Measurements from ENCODE around the gene ARHGEF19. TPM values are rescaled to one million over a fixed set of nuclear protein-coding genes. Genes with fewer than 3 reads are reported as not detected.
"Not testable (repeated sequence)": the region's sequence is repeated elsewhere in the genome, so short reads cannot be mapped to it uniquely, and the experiment has no call there.

Gene ARHGEF19
- total RNA-seq, 1 donor = 6.5 TPM

DNA sequence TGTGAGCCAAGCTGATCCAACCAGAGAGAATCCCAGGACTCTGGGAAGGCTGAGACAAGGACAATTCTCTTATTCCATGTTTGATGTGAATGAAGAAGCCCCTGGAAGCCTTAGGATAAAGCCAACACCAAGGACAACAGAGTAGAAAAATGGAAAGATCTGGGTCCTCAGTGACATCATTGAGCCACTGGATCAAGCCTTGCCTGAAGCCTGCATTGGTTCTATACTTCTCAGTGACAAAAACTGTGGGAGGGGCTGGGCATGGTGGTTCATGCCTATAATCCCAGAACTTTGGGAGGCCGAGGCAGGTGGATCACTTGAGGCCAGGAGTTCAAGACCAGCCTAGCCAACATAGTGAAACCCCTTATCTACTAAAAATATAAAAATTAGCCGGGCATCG lies 15.6 kb downstream of the ARHGEF19 start:
- H3K4me2 ChIP-seq (ENCODE audit: insufficient read depth, low read length) = no peak overlapping the region

DNA sequence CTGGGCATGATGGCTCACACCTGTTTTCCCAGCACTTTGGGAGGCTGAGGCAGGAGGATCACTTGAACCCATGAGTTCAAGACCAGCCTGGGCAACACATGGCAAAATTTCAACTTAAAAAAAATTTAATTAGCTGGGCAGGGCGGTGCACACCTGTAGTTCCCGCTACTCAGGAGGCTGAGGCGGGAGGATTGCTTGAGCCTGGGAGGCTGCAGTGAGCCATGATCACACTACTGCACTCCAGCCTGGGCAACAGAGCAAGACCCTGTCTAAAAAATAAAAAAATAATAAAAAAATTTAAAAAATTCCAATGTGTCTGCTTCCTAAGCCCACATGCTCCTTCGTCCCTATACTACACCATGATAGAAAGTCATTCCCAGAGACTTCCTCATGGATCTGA lies 16.3 kb downstream of the ARHGEF19 start:
- not testable (repeated sequence) for H4K20me1 ChIP-seq (ENCODE audit: insufficient read depth, low read length); H3K27ac ChIP-seq (ENCODE audit: low read depth, low read length); DNase-seq (ENCODE audit: insufficient read length, low spot score, missing footprints); H3K4me2 ChIP-seq (ENCODE audit: insufficient read depth, low read length); H3K79me2 ChIP-seq (ENCODE audit: insufficient read depth, low read length); H3K36me3 ChIP-seq (ENCODE audit: insufficient read depth, low read length); H3K4me3 ChIP-seq (ENCODE audit: insufficient read depth, low read length); H3K4me1 ChIP-seq (ENCODE audit: insufficient read depth, low read length); H3K9me3 ChIP-seq (ENCODE audit: low read depth, low read length); H2AFZ ChIP-seq (ENCODE audit: low read length); H3K27me3 ChIP-seq (ENCODE audit: insufficient read depth, low read length)

More for the DNA sequence above, 15.6 kb downstream of the ARHGEF19 start:
- no peaks in the 10 kb centered on the region for H3K9me3 ChIP-seq (ENCODE audit: low read depth, low read length)
- no peak overlapping the region for H2AFZ ChIP-seq (ENCODE audit: low read length)
- H3K36me3 ChIP-seq (ENCODE audit: insufficient read depth, low read length) = no peaks in the 10 kb centered on the region
- H3K27ac ChIP-seq (ENCODE audit: low read depth, low read length) = no peak overlapping the region
- TF ChIP-seq, protein P1, sequence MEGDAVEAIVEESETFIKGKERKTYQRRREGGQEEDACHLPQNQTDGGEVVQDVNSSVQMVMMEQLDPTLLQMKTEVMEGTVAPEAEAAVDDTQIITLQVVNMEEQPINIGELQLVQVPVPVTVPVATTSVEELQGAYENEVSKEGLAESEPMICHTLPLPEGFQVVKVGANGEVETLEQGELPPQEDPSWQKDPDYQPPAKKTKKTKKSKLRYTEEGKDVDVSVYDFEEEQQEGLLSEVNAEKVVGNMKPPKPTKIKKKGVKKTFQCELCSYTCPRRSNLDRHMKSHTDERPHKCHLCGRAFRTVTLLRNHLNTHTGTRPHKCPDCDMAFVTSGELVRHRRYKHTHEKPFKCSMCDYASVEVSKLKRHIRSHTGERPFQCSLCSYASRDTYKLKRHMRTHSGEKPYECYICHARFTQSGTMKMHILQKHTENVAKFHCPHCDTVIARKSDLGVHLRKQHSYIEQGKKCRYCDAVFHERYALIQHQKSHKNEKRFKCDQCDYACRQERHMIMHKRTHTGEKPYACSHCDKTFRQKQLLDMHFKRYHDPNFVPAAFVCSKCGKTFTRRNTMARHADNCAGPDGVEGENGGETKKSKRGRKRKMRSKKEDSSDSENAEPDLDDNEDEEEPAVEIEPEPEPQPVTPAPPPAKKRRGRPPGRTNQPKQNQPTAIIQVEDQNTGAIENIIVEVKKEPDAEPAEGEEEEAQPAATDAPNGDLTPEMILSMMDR (IDR thresholded peaks at IDR 0.05; ENCODE audit: extremely low read depth, low read depth, low read length) = no peak
- H3K27me3 ChIP-seq (ENCODE audit: insufficient read depth, low read length) = no peaks in the 10 kb centered on the region
- H3K4me1 ChIP-seq (ENCODE audit: insufficient read depth, low read length) = no peaks in the 10 kb centered on the region
- H4K20me1 ChIP-seq (ENCODE audit: insufficient read depth, low read length) = no peaks in the 10 kb centered on the region
- DNase-seq (ENCODE audit: insufficient read length, low spot score, missing footprints) = peak; percentile 21
- no peaks in the 10 kb centered on the region for H3K79me2 ChIP-seq (ENCODE audit: insufficient read depth, low read length)
- no peak overlapping the region for H3K4me3 ChIP-seq (ENCODE audit: insufficient read depth, low read length)

DNA sequence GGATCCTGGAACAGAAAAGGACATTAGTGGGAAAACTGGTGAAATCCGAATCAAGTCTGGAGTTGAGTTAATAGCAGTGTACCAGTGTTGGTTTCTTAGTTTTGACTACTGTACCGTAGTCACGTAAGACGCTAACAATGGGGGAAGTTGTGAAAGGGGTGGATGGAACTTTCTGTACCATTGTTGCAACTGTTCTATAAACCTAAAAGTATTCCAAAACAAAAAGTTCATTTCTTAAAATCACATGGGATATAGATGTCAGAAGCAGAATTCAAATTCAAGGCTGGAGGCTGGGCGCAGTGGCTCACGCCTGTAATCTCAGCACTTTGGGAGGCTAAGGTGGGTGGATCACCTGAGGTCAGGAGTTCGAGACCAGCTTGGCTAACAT lies 16.9 kb downstream of the ARHGEF19 start:
- H2AFZ ChIP-seq (ENCODE audit: low read length) = no peak overlapping the region
- H3K27ac ChIP-seq (ENCODE audit: low read depth, low read length) = peak overlapping the region; percentile 1
- peak overlapping the region; percentile 59 for H3K4me2 ChIP-seq (ENCODE audit: insufficient read depth, low read length)
- no peak for DNase-seq (ENCODE audit: insufficient read length, low spot score, missing footprints)
- no peaks in the 10 kb centered on the region for H3K9me3 ChIP-seq (ENCODE audit: low read depth, low read length)
- no peaks in the 10 kb centered on the region for H3K27me3 ChIP-seq (ENCODE audit: insufficient read depth, low read length)
- no peaks in the 10 kb centered on the region for H3K79me2 ChIP-seq (ENCODE audit: insufficient read depth, low read length)
- no peaks in the 10 kb centered on the region for H3K36me3 ChIP-seq (ENCODE audit: insufficient read depth, low read length)
- H3K4me1 ChIP-seq (ENCODE audit: insufficient read depth, low read length) = no peaks in the 10 kb centered on the region
- H4K20me1 ChIP-seq (ENCODE audit: insufficient read depth, low read length) = no peaks in the 10 kb centered on the region
- H3K4me3 ChIP-seq (ENCODE audit: insufficient read depth, low read length) = peak overlapping the region; percentile 20
- TF ChIP-seq, protein P1 (IDR thresholded peaks at IDR 0.05; ENCODE audit: extremely low read depth, low read depth, low read length) = no peak

DNA sequence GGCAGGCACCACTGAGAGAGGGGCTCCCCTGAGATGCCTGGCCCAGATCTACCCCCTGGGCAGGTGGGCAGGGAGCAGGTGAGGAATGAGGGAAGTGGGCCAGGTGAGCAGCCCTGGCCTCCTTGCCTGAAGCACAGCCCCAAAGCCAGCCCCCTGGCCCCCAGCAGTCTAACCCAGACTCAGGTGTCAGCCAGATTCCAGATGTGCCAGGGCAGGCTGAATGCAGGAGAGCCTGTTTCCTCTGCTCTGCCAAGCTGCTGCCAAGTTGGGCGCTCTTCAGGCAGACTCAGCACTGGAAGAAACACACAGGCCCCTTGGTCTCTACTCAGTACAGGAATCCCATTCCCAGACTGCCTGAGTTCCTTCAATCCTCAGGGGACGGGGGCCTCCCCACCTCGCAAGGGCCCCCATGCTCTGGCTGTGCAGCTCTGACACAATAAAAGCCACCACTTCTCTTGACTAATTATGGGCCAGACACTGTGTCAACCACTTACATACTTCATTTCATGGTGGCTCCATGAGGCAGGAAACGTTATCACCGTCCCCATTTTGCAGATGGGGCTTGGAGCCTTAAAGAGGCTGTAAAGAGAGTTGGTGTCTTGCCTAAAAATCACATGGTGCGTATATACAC lies 20.4 kb downstream of the ARHGEF19 start:
- H3K4me2 ChIP-seq (ENCODE audit: insufficient read depth, low read length) = no peak overlapping the region
- peaks cover 11% of the 10 kb centered on the region for H3K4me1 ChIP-seq (ENCODE audit: insufficient read depth, low read length)
- no peak overlapping the region for H3K27ac ChIP-seq (ENCODE audit: low read depth, low read length)
- no peak overlapping the region for H3K4me3 ChIP-seq (ENCODE audit: insufficient read depth, low read length)
- H3K36me3 ChIP-seq (ENCODE audit: insufficient read depth, low read length) = no peaks in the 10 kb centered on the region
- TF ChIP-seq, protein P1 (IDR thresholded peaks at IDR 0.05; ENCODE audit: extremely low read depth, low read depth, low read length) = no peak
- H3K79me2 ChIP-seq (ENCODE audit: insufficient read depth, low read length) = no peaks in the 10 kb centered on the region
- H3K27me3 ChIP-seq (ENCODE audit: insufficient read depth, low read length) = no peaks in the 10 kb centered on the region
- H4K20me1 ChIP-seq (ENCODE audit: insufficient read depth, low read length) = no peaks in the 10 kb centered on the region
- H3K9me3 ChIP-seq (ENCODE audit: low read depth, low read length) = no peaks in the 10 kb centered on the region
- DNase-seq (ENCODE audit: insufficient read length, low spot score, missing footprints) = peak; percentile 37
- no peak overlapping the region for H2AFZ ChIP-seq (ENCODE audit: low read length)

All from osteoblast (primary cell).